Astrocyte of the spinal cord (primary cell): ENCODE measurements around the gene TANGO2.

ENCODE experiments used
- DNase-seq: peaks from one replicate; pipeline ENCODE4 v3.0.0; 2011; ENCODE audit warnings: low read depth, low spot score
- H3K4me3 ChIP-seq: 2 replicates; pipeline ENCODE4 v1.5.1; 2011; ENCODE audit warnings: low read depth, mild to moderate bottlenecking, low read length, moderate library complexity
- in situ Hi-C: cut with HindIII; loops from 2 replicates; pipeline ENCODE4 v1.10.0; 2017; ENCODE audit warnings: low sequenced_read_pairs
- TF ChIP-seq, protein P1 (sequence below): IDR thresholded peaks from 2 replicates; pipeline ENCODE4 v1.5.1; 2012; ENCODE audit warnings: low read depth, mild to moderate bottlenecking, low read length, inconsistent platforms

TANGO2 gene

GRCh38 chr22:20022978-20023613 is 2.2 kb downstream of the TANGO2 start:
- TF ChIP-seq, protein P1, sequence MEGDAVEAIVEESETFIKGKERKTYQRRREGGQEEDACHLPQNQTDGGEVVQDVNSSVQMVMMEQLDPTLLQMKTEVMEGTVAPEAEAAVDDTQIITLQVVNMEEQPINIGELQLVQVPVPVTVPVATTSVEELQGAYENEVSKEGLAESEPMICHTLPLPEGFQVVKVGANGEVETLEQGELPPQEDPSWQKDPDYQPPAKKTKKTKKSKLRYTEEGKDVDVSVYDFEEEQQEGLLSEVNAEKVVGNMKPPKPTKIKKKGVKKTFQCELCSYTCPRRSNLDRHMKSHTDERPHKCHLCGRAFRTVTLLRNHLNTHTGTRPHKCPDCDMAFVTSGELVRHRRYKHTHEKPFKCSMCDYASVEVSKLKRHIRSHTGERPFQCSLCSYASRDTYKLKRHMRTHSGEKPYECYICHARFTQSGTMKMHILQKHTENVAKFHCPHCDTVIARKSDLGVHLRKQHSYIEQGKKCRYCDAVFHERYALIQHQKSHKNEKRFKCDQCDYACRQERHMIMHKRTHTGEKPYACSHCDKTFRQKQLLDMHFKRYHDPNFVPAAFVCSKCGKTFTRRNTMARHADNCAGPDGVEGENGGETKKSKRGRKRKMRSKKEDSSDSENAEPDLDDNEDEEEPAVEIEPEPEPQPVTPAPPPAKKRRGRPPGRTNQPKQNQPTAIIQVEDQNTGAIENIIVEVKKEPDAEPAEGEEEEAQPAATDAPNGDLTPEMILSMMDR: no peak
- no peak overlapping the region for H3K4me3 ChIP-seq
- no peak for DNase-seq
- in situ Hi-C loops: no loop called here

GRCh38 chr22:20024225-20024624 is 3.3 kb downstream of the TANGO2 start:
- in situ Hi-C loops: no loop called here
- TF ChIP-seq, protein P1: no peak
- DNase-seq: no peak
- no peak overlapping the region for H3K4me3 ChIP-seq

- in situ Hi-C loops: no loop called here
- no peak overlapping the region for H3K4me3 ChIP-seq
- no peak for DNase-seq
- TF ChIP-seq, protein P1: no peak
Measured at GRCh38 chr22:20024650-20025397, 3.9 kb downstream of the TANGO2 start.

GRCh38 chr22:20025401-20026203 is 4.7 kb downstream of the TANGO2 start:
- in situ Hi-C loops: no loop called here
- H3K4me3 ChIP-seq: no peak overlapping the region
- TF ChIP-seq, protein P1: no peak
- no peak for DNase-seq

- DNase-seq: no peak
Measured at GRCh38 chr22:20026204-20026908, 5.4 kb downstream of the TANGO2 start.

More at GRCh38 chr22:20026204-20026908, 5.4 kb downstream of the TANGO2 start:
- TF ChIP-seq, protein P1: no peak
- no peak overlapping the region for H3K4me3 ChIP-seq
- in situ Hi-C loops: no loop called here
